ENCODE data around the gene KTI12. TPM values are rescaled to one million over a fixed set of nuclear protein-coding genes. Genes with fewer than 3 reads are reported as not detected.
"Not testable (repeated sequence)": the region's sequence is repeated elsewhere in the genome, so short reads cannot be mapped to it uniquely, and the experiment has no call there.

KTI12 gene
- total RNA-seq, 2 experiments from 2014 or later, result 13.4 to 14.0 TPM

- ChIA-PET POLR2A (interaction anchor here (1.6 kb wide), 1 partner anchor 11 kb away, joined by 4 read pairs; no protein-coding TSS in a partner anchor), CTCF (no interaction called here)
- no peaks in the 10 kb centered on the region for H3K9me3 Mint-ChIP-seq
Observed at GRCh38 chr1:52022133-52022532, 11.5 kb downstream of the KTI12 start.

DNA sequence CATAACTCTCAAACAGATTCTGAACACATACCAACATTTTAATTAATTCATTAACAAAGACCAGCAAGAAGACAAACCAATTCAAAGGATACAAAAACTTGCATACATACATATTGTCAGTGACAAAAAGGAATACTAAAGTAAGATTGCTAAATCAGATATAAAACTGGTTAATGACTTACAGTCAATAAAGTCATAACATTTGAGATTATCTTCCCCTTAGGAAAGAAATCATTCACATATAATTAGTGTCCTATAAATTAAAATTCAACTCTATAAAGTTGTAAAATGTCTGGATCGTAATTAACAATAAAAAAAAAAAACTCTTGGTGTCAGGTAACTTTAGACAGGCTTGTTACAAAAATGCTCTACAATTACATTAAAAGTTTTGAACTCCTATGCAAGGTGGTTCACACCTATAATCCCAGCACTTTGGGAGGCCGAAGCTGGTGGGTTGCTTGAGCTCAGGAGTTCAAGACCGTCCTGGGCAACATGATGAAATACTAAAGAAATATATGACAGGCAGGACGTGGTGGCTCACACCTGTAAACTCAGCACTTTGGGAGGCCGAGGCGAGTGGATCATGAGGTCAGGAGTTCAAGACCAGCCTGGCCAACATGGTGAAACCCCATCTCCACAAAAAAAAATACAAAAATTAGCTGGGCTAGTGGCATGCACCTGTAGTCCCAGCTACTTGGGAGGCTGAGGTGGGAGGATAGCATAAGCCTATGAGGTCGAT, 25.4 kb downstream of the KTI12 start:
- Mint-ChIP-seq H3K27me3 (peaks cover 18% of the 10 kb centered on the region), H3K4me3 (no peak overlapping the region), H3K9me3 (no peaks in the 10 kb centered on the region), H3K36me3 (ENCODE audit: low read depth) (no peaks in the 10 kb centered on the region), H3K27ac (no peak overlapping the region), H3K4me1 (ENCODE audit: low read depth) (no peaks in the 10 kb centered on the region)
- POLR2A ChIA-PET, result no interaction called here
- CTCF ChIA-PET, result no interaction called here
- ATAC-seq, result no peak
- DNase-seq, result no peak
- intact Hi-C loops (cut with micrococcal nuclease), result no loop called here
- TF ChIP-seq, protein P1, sequence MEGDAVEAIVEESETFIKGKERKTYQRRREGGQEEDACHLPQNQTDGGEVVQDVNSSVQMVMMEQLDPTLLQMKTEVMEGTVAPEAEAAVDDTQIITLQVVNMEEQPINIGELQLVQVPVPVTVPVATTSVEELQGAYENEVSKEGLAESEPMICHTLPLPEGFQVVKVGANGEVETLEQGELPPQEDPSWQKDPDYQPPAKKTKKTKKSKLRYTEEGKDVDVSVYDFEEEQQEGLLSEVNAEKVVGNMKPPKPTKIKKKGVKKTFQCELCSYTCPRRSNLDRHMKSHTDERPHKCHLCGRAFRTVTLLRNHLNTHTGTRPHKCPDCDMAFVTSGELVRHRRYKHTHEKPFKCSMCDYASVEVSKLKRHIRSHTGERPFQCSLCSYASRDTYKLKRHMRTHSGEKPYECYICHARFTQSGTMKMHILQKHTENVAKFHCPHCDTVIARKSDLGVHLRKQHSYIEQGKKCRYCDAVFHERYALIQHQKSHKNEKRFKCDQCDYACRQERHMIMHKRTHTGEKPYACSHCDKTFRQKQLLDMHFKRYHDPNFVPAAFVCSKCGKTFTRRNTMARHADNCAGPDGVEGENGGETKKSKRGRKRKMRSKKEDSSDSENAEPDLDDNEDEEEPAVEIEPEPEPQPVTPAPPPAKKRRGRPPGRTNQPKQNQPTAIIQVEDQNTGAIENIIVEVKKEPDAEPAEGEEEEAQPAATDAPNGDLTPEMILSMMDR (IDR thresholded peaks at IDR 0.05), result no peak

More at GRCh38 chr1:52022133-52022532, 11.5 kb downstream of the KTI12 start:
- Mint-ChIP-seq H3K27ac (no peak overlapping the region), H3K4me3 (no peak overlapping the region), H3K4me1 (ENCODE audit: low read depth) (no peaks in the 10 kb centered on the region), H3K36me3 (ENCODE audit: low read depth) (peaks cover 26% of the 10 kb centered on the region), H3K27me3 (no peaks in the 10 kb centered on the region)
- ATAC-seq, result no peak
- no peak for DNase-seq
- TF ChIP-seq, protein P1 (IDR thresholded peaks at IDR 0.05), result no peak
- intact Hi-C loops (cut with micrococcal nuclease), result no loop called here

GRCh38 chr1:52007215-52008002, 26.2 kb downstream of the KTI12 start:
- no peaks in the 10 kb centered on the region for H3K36me3 Mint-ChIP-seq (ENCODE audit: low read depth)
- TF ChIP-seq, protein P1 (IDR thresholded peaks at IDR 0.05), result no peak
- no peaks in the 10 kb centered on the region for H3K4me1 Mint-ChIP-seq (ENCODE audit: low read depth)
- H3K4me3 Mint-ChIP-seq, result no peak overlapping the region
- intact Hi-C loops (cut with micrococcal nuclease), result no loop called here
- H3K27ac Mint-ChIP-seq, result no peak overlapping the region
- DNase-seq (no peak), ATAC-seq (no peak)
- peaks cover 20% of the 10 kb centered on the region for H3K27me3 Mint-ChIP-seq
- H3K9me3 Mint-ChIP-seq, result no peaks in the 10 kb centered on the region
- ChIA-PET CTCF (interaction anchor here (1.1 kb wide), 1 partner anchor 111 kb away, joined by 4 read pairs; no protein-coding TSS in a partner anchor), POLR2A (no interaction called here)

- CTCF ChIA-PET, result interaction anchor here (0.6 to 1.8 kb wide), 2 partner anchors 55 to 109 kb away, joined by 3 to 9 read pairs; no protein-coding TSS in a partner anchor
- H3K4me1 Mint-ChIP-seq (ENCODE audit: low read depth); H3K27ac Mint-ChIP-seq; intact Hi-C loops (cut with micrococcal nuclease); H3K9me3 Mint-ChIP-seq; ATAC-seq; DNase-seq; H3K4me3 Mint-ChIP-seq; H3K36me3 Mint-ChIP-seq (ENCODE audit: low read depth); POLR2A ChIA-PET: not testable (repeated sequence)
- peaks cover 20% of the 10 kb centered on the region for H3K27me3 Mint-ChIP-seq
Observed at GRCh38 chr1:52006081-52006553, 27.5 kb downstream of the KTI12 start.

DNA sequence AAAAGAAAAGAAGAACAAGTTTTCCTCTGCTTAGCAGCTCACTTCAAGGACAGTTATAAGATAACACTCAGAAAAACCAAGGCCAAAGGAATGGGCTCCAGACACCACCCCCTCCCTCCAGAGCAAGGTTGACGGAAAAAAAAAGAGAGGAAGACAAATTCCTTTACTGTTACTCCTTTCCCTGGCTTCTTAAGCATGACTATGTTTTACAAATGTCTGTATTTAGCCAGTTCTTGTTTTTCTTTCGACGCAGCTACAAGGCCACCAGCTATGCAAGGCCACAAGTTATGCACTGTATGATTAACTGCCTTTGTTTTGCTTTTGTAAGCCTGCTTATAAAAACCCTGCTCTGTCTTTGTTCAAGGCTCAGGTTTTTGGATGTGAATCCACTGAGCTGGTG, 28.1 kb downstream of the KTI12 start:
- DNase-seq; H3K27ac Mint-ChIP-seq; H3K4me3 Mint-ChIP-seq; H3K36me3 Mint-ChIP-seq (ENCODE audit: low read depth); H3K4me1 Mint-ChIP-seq (ENCODE audit: low read depth); H3K9me3 Mint-ChIP-seq; ATAC-seq; intact Hi-C loops (cut with micrococcal nuclease); POLR2A ChIA-PET: not testable (repeated sequence)
- peaks cover 20% of the 10 kb centered on the region for H3K27me3 Mint-ChIP-seq
- CTCF ChIA-PET, result interaction anchor here (0.6 to 1.8 kb wide), 2 partner anchors 55 to 108 kb away, joined by 3 to 9 read pairs; no protein-coding TSS in a partner anchor
